ENCODE measurements around the gene GFRA1. TPM values are rescaled to one million over a fixed set of nuclear protein-coding genes. Genes with fewer than 3 reads are reported as not detected.

Gene GFRA1
- total RNA-seq, 4 donors from 2014 or later: 21.0 to 62.5 (median 59.3) TPM

GRCh38 chr10:116198676-116199035 lies 74.3 kb downstream of the GFRA1 start:
- Histone ChIP-seq H3K9me3 (peaks cover 0 to 12% (median 0%) of the 10 kb centered on the region in 3 donors), H3K36me3 (no peaks in the 10 kb centered on the region), H3K4me1 (no peaks in the 10 kb centered on the region), H3K27ac (no peak overlapping the region), H3K4me3 (no peak overlapping the region), H3K27me3 (peaks cover 12% of the 10 kb centered on the region)
- 73% methylated on average over 3 of the region's 4 CpGs; no CpG with 5 or more reads in 1 of the 2 donors for WGBS, 2 donors (ENCODE audit: low coverage in 1 of 2)
- TF ChIP-seq POLR2AphosphoS5 (IDR thresholded peaks at IDR 0.05): no peak
- TF ChIP-seq POLR2A (IDR thresholded peaks at IDR 0.05): no peak
- no peak for TF ChIP-seq EP300 (IDR thresholded peaks at IDR 0.05)
- TF ChIP-seq, protein P1, sequence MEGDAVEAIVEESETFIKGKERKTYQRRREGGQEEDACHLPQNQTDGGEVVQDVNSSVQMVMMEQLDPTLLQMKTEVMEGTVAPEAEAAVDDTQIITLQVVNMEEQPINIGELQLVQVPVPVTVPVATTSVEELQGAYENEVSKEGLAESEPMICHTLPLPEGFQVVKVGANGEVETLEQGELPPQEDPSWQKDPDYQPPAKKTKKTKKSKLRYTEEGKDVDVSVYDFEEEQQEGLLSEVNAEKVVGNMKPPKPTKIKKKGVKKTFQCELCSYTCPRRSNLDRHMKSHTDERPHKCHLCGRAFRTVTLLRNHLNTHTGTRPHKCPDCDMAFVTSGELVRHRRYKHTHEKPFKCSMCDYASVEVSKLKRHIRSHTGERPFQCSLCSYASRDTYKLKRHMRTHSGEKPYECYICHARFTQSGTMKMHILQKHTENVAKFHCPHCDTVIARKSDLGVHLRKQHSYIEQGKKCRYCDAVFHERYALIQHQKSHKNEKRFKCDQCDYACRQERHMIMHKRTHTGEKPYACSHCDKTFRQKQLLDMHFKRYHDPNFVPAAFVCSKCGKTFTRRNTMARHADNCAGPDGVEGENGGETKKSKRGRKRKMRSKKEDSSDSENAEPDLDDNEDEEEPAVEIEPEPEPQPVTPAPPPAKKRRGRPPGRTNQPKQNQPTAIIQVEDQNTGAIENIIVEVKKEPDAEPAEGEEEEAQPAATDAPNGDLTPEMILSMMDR (IDR thresholded peaks at IDR 0.05): no peak
- no peak for ATAC-seq

- no peak for ATAC-seq
- Histone ChIP-seq H3K9me3 (peaks cover 0 to 12% (median 0%) of the 10 kb centered on the region in 3 donors), H3K27me3 (peaks cover 8% of the 10 kb centered on the region), H3K36me3 (no peaks in the 10 kb centered on the region), H3K27ac (no peak overlapping the region), H3K4me1 (no peaks in the 10 kb centered on the region), H3K4me3 (no peak overlapping the region)
- TF ChIP-seq, protein P1 (IDR thresholded peaks at IDR 0.05): no peak
- TF ChIP-seq POLR2AphosphoS5 (IDR thresholded peaks at IDR 0.05) (no peak), POLR2A (IDR thresholded peaks at IDR 0.05) (no peak)
- 46 to 70% methylated on average over 9 to 12 of the region's 12 CpGs for WGBS, 2 donors (ENCODE audit: low coverage in 1 of 2)
Observed at GRCh38 chr10:116197946-116198675, 74.9 kb downstream of the GFRA1 start.

GRCh38 chr10:116195583-116195982 lies 77.4 kb downstream of the GFRA1 start:
- Histone ChIP-seq H3K27me3 (no peaks in the 10 kb centered on the region), H3K9me3 (peaks cover 0 to 12% (median 0%) of the 10 kb centered on the region in 3 donors), H3K36me3 (no peaks in the 10 kb centered on the region), H3K27ac (no peak overlapping the region), H3K4me3 (no peak overlapping the region), H3K4me1 (no peaks in the 10 kb centered on the region)
- no peak for TF ChIP-seq EP300 (IDR thresholded peaks at IDR 0.05)
- no peak for TF ChIP-seq POLR2A (IDR thresholded peaks at IDR 0.05)
- TF ChIP-seq, protein P1 (IDR thresholded peaks at IDR 0.05): no peak
- TF ChIP-seq POLR2AphosphoS5 (IDR thresholded peaks at IDR 0.05): no peak
- no peak for ATAC-seq
- WGBS, 2 donors (ENCODE audit: low coverage in 1 of 2): 70 to 100% methylated on average over 1 of the region's 4 CpGs

DNA sequence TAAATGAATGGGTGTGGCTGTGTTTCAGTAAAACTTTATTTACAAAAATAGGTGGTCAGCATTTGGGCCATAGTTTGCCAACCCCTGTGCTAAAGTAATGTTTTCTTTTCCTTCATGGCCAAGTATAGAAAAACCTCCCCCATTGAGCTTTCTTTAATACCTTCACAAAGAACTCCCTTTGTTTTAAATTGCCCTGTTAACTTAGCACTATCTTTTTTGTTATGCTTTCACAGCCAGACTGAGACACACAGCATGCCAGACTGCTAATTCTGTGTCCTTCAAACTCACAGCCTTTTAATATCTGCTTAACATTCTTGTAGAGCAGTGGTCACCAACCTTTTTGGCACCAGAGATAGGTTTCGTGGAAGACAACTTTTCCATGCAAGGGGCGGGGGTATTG lies 78.0 kb downstream of the GFRA1 start:
- H3K4me3 ChIP-seq: no peak overlapping the region
- no peak for ATAC-seq
- no peaks in the 10 kb centered on the region for H3K27me3 ChIP-seq
- WGBS, 2 donors (ENCODE audit: low coverage in 1 of 2): 100% methylated on average over 2 of the region's 2 CpGs; no CpG with 5 or more reads in 1 of the 2 donors
- H3K9me3 ChIP-seq: peaks cover 0 to 12% (median 0%) of the 10 kb centered on the region in 3 donors
- no peak for TF ChIP-seq EP300 (IDR thresholded peaks at IDR 0.05)
- no peak for TF ChIP-seq POLR2A (IDR thresholded peaks at IDR 0.05)
- TF ChIP-seq POLR2AphosphoS5 (IDR thresholded peaks at IDR 0.05): no peak
- TF ChIP-seq, protein P1 (IDR thresholded peaks at IDR 0.05): no peak
- H3K36me3 ChIP-seq: no peaks in the 10 kb centered on the region
- no peak overlapping the region for H3K27ac ChIP-seq
- H3K4me1 ChIP-seq: no peaks in the 10 kb centered on the region

- Histone ChIP-seq H3K36me3 (no peaks in the 10 kb centered on the region), H3K9me3 (peaks cover 0 to 12% (median 0%) of the 10 kb centered on the region in 3 donors), H3K27ac (no peak overlapping the region), H3K27me3 (no peaks in the 10 kb centered on the region), H3K4me1 (no peaks in the 10 kb centered on the region), H3K4me3 (no peak overlapping the region)
- no peak for ATAC-seq
- 83 to 94% methylated on average over 1 of the region's 1 CpG for WGBS, 2 donors (ENCODE audit: low coverage in 1 of 2)
- TF ChIP-seq POLR2A (IDR thresholded peaks at IDR 0.05): no peak
- no peak for TF ChIP-seq POLR2AphosphoS5 (IDR thresholded peaks at IDR 0.05)
- no peak for TF ChIP-seq EP300 (IDR thresholded peaks at IDR 0.05)
- TF ChIP-seq, protein P1 (IDR thresholded peaks at IDR 0.05): no peak
Observed at GRCh38 chr10:116194061-116194460, 78.9 kb downstream of the GFRA1 start.
